Neuronal stem cell (in vitro differentiated cells): ENCODE results near the gene HCAR3.

ENCODE experiments used
- DNase-seq: peaks from one replicate; pipeline ENCODE4 v3.0.0-alpha.2; 2013; ENCODE audit warnings: low spot score
- H2AFZ ChIP-seq: one replicate; pipeline ENCODE4 v1.6.1; 2013; ENCODE audit warnings: mild to moderate bottlenecking, low read length, inconsistent platforms
- H2AK5ac ChIP-seq: 2 replicates; pipeline ENCODE4 v1.6.1; 2013; ENCODE audit warnings: low read depth, mild to moderate bottlenecking, inconsistent platforms, low read length, moderate library complexity, mixed read lengths
- H2BK120ac ChIP-seq: 2 replicates; pipeline ENCODE4 v1.6.1; 2013; ENCODE audit warnings: low read depth, mild to moderate bottlenecking, inconsistent platforms, low read length, moderate library complexity, mixed read lengths
- H2BK12ac ChIP-seq: one replicate; pipeline ENCODE4 v1.6.1; 2013; ENCODE audit warnings: low read length, inconsistent platforms
- H2BK15ac ChIP-seq: 2 replicates; pipeline ENCODE4 v1.6.1; 2013; ENCODE audit warnings: mild to moderate bottlenecking, low read length, inconsistent platforms, mixed read lengths
- H2BK5ac ChIP-seq: one replicate; pipeline ENCODE4 v1.6.1; 2013; ENCODE audit warnings: inconsistent platforms, mild to moderate bottlenecking, low read length, moderate library complexity
- H3K14ac ChIP-seq: one replicate; pipeline ENCODE4 v1.6.1; 2013; ENCODE audit warnings: low read length, inconsistent platforms
- H3K18ac ChIP-seq: 2 replicates; pipeline ENCODE4 v1.6.1; 2013; ENCODE audit warnings: low read length, inconsistent platforms
- H3K23ac ChIP-seq: 2 replicates; pipeline ENCODE4 v1.6.1; 2013; ENCODE audit warnings: low read depth, mild to moderate bottlenecking, mixed read lengths, low read length, inconsistent platforms; ENCODE audit not compliant: poor library complexity
- H3K27ac ChIP-seq: replicated peaks from 3 replicates; pipeline ENCODE4 v1.5.1; 2013; ENCODE audit warnings: low read length, inconsistent platforms
- H3K27me3 ChIP-seq, 3 experiments: 2 replicates each; pipeline ENCODE4 v1.6.1; 2013; ENCODE audit warnings: low read length in 3 of 3, mild to moderate bottlenecking in 2 of 3, inconsistent platforms in 1 of 3, low read depth in 1 of 3, mixed read lengths in 1 of 3, moderate library complexity in 1 of 3; ENCODE audit not compliant: control insufficient read depth in 3 of 3, insufficient read depth in 3 of 3
- H3K36me3 ChIP-seq, 2 donors: replicated peaks in 1 of 2; 2 replicates each; pipeline ENCODE4 v1.6.1; 2013; ENCODE audit warnings: low read length in 2 of 2; ENCODE audit not compliant: control insufficient read depth in 2 of 2, insufficient read depth in 2 of 2
- H3K4ac ChIP-seq: 2 replicates; pipeline ENCODE4 v1.6.1; 2013; ENCODE audit warnings: inconsistent platforms, mild to moderate bottlenecking, low read length, moderate library complexity
- H3K4me1 ChIP-seq, 2 donors: 1 replicate in 1 of 2; 2 replicates in 1 of 2; pipeline ENCODE4 v1.6.1; 2013; ENCODE audit warnings: low read length in 2 of 2, low read depth in 1 of 2; ENCODE audit not compliant: control insufficient read depth in 2 of 2, insufficient read depth in 1 of 2
- H3K4me2 ChIP-seq: one replicate; pipeline ENCODE4 v1.6.1; 2013; ENCODE audit warnings: mild to moderate bottlenecking, low read length, inconsistent platforms; ENCODE audit not compliant: insufficient read depth, poor library complexity, severe bottlenecking
- H3K4me3 ChIP-seq, 2 donors: 2 replicates each; pipeline ENCODE4 v1.5.1; 2013; ENCODE audit warnings: low read length in 2 of 2, mild to moderate bottlenecking in 2 of 2, inconsistent platforms in 1 of 2, moderate library complexity in 1 of 2
- H3K79me1 ChIP-seq: one replicate; pipeline ENCODE4 v1.6.1; 2013; ENCODE audit warnings: low read depth, mild to moderate bottlenecking, inconsistent platforms, low read length, moderate library complexity
- H3K9ac ChIP-seq: one replicate; pipeline ENCODE4 v1.6.1; 2013; ENCODE audit warnings: mild to moderate bottlenecking, low read depth, low read length, inconsistent platforms; ENCODE audit not compliant: poor library complexity
- H3K9me3 ChIP-seq, 2 donors: replicated peaks in 1 of 2; 2 replicates each; pipeline versions ENCODE3 to v1.6.1; 2013; ENCODE audit warnings: low read length in 2 of 2, mild to moderate bottlenecking in 2 of 2, inconsistent platforms in 1 of 2, low read depth in 1 of 2, mixed read lengths in 1 of 2, moderate library complexity in 1 of 2; ENCODE audit not compliant: control insufficient read depth in 2 of 2, insufficient read depth in 1 of 2
- H4K8ac ChIP-seq: one replicate; pipeline ENCODE4 v1.6.1; 2013; ENCODE audit warnings: low read depth, mild to moderate bottlenecking, inconsistent platforms, low read length, moderate library complexity
- H4K91ac ChIP-seq: one replicate; pipeline ENCODE4 v1.6.1; 2013; ENCODE audit warnings: low read length, low read depth, mild to moderate bottlenecking, inconsistent platforms; ENCODE audit not compliant: poor library complexity
- WGBS, 2 donors: extraction: QIAGEN DNeasy Blood & Tissue Kit; methylation state at CpG; one replicate each; pipeline ENCODE4 v1.1.7; 2013; ENCODE audit warnings: missing lambda C conversion rate in 2 of 2, mixed read lengths in 1 of 2; ENCODE audit not compliant: insufficient read length in 2 of 2, insufficient replicate concordance in 1 of 2; ENCODE audit errors: extremely low coverage in 2 of 2; 5-methylcytosine and 5-hydroxymethylcytosine counted together

The HCAR3 gene

GRCh38 chr12:122726080-122726558, 9.5 kb upstream of the HCAR3 start:
- WGBS, 2 donors = no CpG with 5 or more reads among the region's 5 CpGs
- Histone ChIP-seq H3K27ac (no peak overlapping the region), H3K9ac (no peak overlapping the region), H2AK5ac (no peak overlapping the region), H4K8ac (no peak overlapping the region), H3K14ac (no peak overlapping the region), H2AFZ (no peak overlapping the region), H3K36me3 (no peaks in the 10 kb centered on the region), H3K27me3 (no peaks in the 10 kb centered on the region), H3K4me3 (no peak overlapping the region), H2BK5ac (no peak overlapping the region), H2BK120ac (no peak overlapping the region), H3K4ac (no peak overlapping the region), H3K79me1 (no peaks in the 10 kb centered on the region), H4K91ac (no peak overlapping the region), H3K4me1 (no peaks in the 10 kb centered on the region), H2BK15ac (no peak overlapping the region), H3K23ac (no peak overlapping the region), H3K4me2 (no peak overlapping the region), H2BK12ac (no peak overlapping the region), H3K9me3 (no peaks in the 10 kb centered on the region), H3K18ac (no peak overlapping the region)
- DNase-seq = no peak

GRCh38 chr12:122725452-122726079, 9.0 kb upstream of the HCAR3 start:
- Histone ChIP-seq H3K4me2 (no peak overlapping the region), H2BK12ac (no peak overlapping the region), H4K8ac (no peak overlapping the region), H3K27ac (no peak overlapping the region), H3K36me3 (no peaks in the 10 kb centered on the region), H3K9ac (no peak overlapping the region), H3K9me3 (no peaks in the 10 kb centered on the region), H3K4ac (no peak overlapping the region), H2AFZ (no peak overlapping the region), H3K4me1 (no peaks in the 10 kb centered on the region), H3K23ac (no peak overlapping the region), H3K4me3 (no peak overlapping the region), H2BK5ac (no peak overlapping the region), H3K14ac (no peak overlapping the region), H4K91ac (no peak overlapping the region), H2AK5ac (no peak overlapping the region), H3K27me3 (no peaks in the 10 kb centered on the region), H3K18ac (no peak overlapping the region), H2BK15ac (no peak overlapping the region), H3K79me1 (no peaks in the 10 kb centered on the region), H2BK120ac (no peak overlapping the region)
- DNase-seq = no peak
- WGBS, 2 donors = no CpG with 5 or more reads among the region's 6 CpGs

- Histone ChIP-seq H4K8ac (no peak overlapping the region), H3K18ac (no peak overlapping the region), H2BK5ac (no peak overlapping the region), H4K91ac (no peak overlapping the region), H2BK15ac (no peak overlapping the region), H3K27me3 (no peaks in the 10 kb centered on the region), H3K27ac (no peak overlapping the region), H3K23ac (no peak overlapping the region), H2AFZ (no peak overlapping the region), H3K4me3 (no peak overlapping the region), H2BK120ac (no peak overlapping the region), H3K79me1 (no peaks in the 10 kb centered on the region), H2AK5ac (no peak overlapping the region), H3K9me3 (no peaks in the 10 kb centered on the region), H2BK12ac (no peak overlapping the region), H3K4ac (no peak overlapping the region), H3K9ac (no peak overlapping the region), H3K14ac (no peak overlapping the region), H3K4me1 (no peaks in the 10 kb centered on the region), H3K4me2 (no peak overlapping the region), H3K36me3 (no peaks in the 10 kb centered on the region)
- WGBS, 2 donors = no CpG with 5 or more reads among the region's 12 CpGs
- DNase-seq = no peak
Measured at GRCh38 chr12:122724641-122725243, 8.1 kb upstream of the HCAR3 start.

- Histone ChIP-seq H3K27me3 (no peaks in the 10 kb centered on the region), H3K23ac (no peak overlapping the region), H3K18ac (no peak overlapping the region), H2AK5ac (no peak overlapping the region), H2BK12ac (no peak overlapping the region), H3K36me3 (no peaks in the 10 kb centered on the region), H3K14ac (no peak overlapping the region), H4K91ac (no peak overlapping the region), H3K27ac (no peak overlapping the region), H3K79me1 (no peaks in the 10 kb centered on the region), H3K4me1 (no peaks in the 10 kb centered on the region), H2AFZ (no peak overlapping the region), H3K9ac (no peak overlapping the region), H3K4me3 (no peak overlapping the region), H2BK120ac (no peak overlapping the region), H3K9me3 (no peaks in the 10 kb centered on the region), H2BK15ac (no peak overlapping the region), H3K4ac (no peak overlapping the region), H4K8ac (no peak overlapping the region), H3K4me2 (no peak overlapping the region), H2BK5ac (no peak overlapping the region)
- no CpG with 5 or more reads among the region's 1 CpG for whole genome bisulfite sequencing, 2 donors
- no peak for DNase-seq
Measured at GRCh38 chr12:122722387-122722786, 5.8 kb upstream of the HCAR3 start.
